H9 (cell line): ENCODE results near the gene KRTAP1-3. TPM values are rescaled to one million over a fixed set of nuclear protein-coding genes. Genes with fewer than 3 reads are reported as not detected.

Experiments used
- DNase-seq: peaks from one replicate; pipeline ENCODE4 v3.0.0-alpha.2; 2017
- H2AFZ ChIP-seq: one replicate; pipeline ENCODE4 v1.6.1; 2013; ENCODE audit warnings: mild to moderate bottlenecking, low read length, control low read depth, moderate library complexity
- H2AK5ac ChIP-seq: 2 replicates; pipeline ENCODE4 v1.6.1; 2013; ENCODE audit warnings: low read length, control low read depth, mixed read lengths; ENCODE audit not compliant: insufficient read length
- H2BK120ac ChIP-seq: one replicate; pipeline ENCODE4 v1.6.1; 2013; ENCODE audit warnings: low read depth, mild to moderate bottlenecking, low read length, control low read depth, inconsistent platforms; ENCODE audit not compliant: poor library complexity, severe bottlenecking
- H2BK12ac ChIP-seq: 2 replicates; pipeline ENCODE4 v1.6.1; 2013; ENCODE audit warnings: low read length, control low read depth, mixed read lengths, low read depth; ENCODE audit not compliant: insufficient read length
- H2BK15ac ChIP-seq: 2 replicates; pipeline ENCODE4 v1.6.1; 2013; ENCODE audit warnings: low read depth, low read length, control low read depth
- H2BK20ac ChIP-seq: one replicate; pipeline ENCODE4 v1.6.1; 2013; ENCODE audit warnings: low read depth, mild to moderate bottlenecking, low read length, control low read depth, inconsistent platforms; ENCODE audit not compliant: poor library complexity, severe bottlenecking
- H2BK5ac ChIP-seq: 2 replicates; pipeline ENCODE4 v1.6.1; 2013; ENCODE audit warnings: low read length, control low read depth, mixed read lengths; ENCODE audit not compliant: insufficient read length
- H3K14ac ChIP-seq: 2 replicates; pipeline ENCODE4 v1.6.1; 2013; ENCODE audit warnings: low read length, control low read depth; ENCODE audit not compliant: insufficient read depth
- H3K18ac ChIP-seq: 2 replicates; pipeline ENCODE4 v1.6.1; 2013; ENCODE audit warnings: low read depth, mild to moderate bottlenecking, mixed read lengths, low read length, control low read depth; ENCODE audit not compliant: insufficient read length
- H3K23ac ChIP-seq: 2 replicates; pipeline ENCODE4 v1.6.1; 2013; ENCODE audit warnings: low read length, control low read depth, mixed read lengths, low read depth; ENCODE audit not compliant: insufficient read length
- H3K23me2 ChIP-seq: 2 replicates; pipeline ENCODE4 v1.6.1; 2013; ENCODE audit warnings: low read depth, mild to moderate bottlenecking, mixed read lengths, low read length, control low read depth; ENCODE audit not compliant: insufficient read length, poor library complexity, severe bottlenecking
- H3K27ac ChIP-seq: 2 replicates; pipeline ENCODE4 v1.5.1; 2013; ENCODE audit warnings: low read length, control low read depth, mixed read lengths, low read depth; ENCODE audit not compliant: insufficient read length
- H3K27me3 ChIP-seq: 2 replicates; pipeline ENCODE4 v1.6.1; 2013; ENCODE audit warnings: low read length, control low read depth, inconsistent platforms; ENCODE audit not compliant: insufficient read depth
- H3K4ac ChIP-seq: 2 replicates; pipeline ENCODE4 v1.6.1; 2013; ENCODE audit warnings: low read depth, mild to moderate bottlenecking, control low read depth, inconsistent platforms, low read length, moderate library complexity
- H3K4me1 ChIP-seq: 2 replicates; pipeline ENCODE4 v1.6.1; 2013; ENCODE audit warnings: low read length, control low read depth, inconsistent platforms; ENCODE audit not compliant: insufficient read depth
- H3K4me2 ChIP-seq: 2 replicates; pipeline ENCODE4 v1.6.1; 2013; ENCODE audit warnings: low read length, control low read depth, mixed read lengths; ENCODE audit not compliant: insufficient read length, insufficient read depth
- H3K56ac ChIP-seq: 2 replicates; pipeline ENCODE4 v1.6.1; 2013; ENCODE audit warnings: low read depth, mild to moderate bottlenecking, mixed read lengths, low read length, control low read depth; ENCODE audit not compliant: insufficient read length
- H3K79me1 ChIP-seq: 2 replicates; pipeline ENCODE4 v1.6.1; 2013; ENCODE audit warnings: low read depth, mild to moderate bottlenecking, moderate library complexity, low read length, control low read depth, inconsistent platforms; ENCODE audit not compliant: insufficient read depth, poor library complexity, severe bottlenecking
- H3K79me2 ChIP-seq: 2 replicates; pipeline ENCODE4 v1.6.1; 2013; ENCODE audit warnings: low read length, control low read depth, inconsistent platforms; ENCODE audit not compliant: insufficient read depth
- H3K9ac ChIP-seq: 2 replicates; pipeline ENCODE4 v1.6.1; 2013; ENCODE audit warnings: low read length, control low read depth, mixed read lengths; ENCODE audit not compliant: insufficient read length; ENCODE audit errors: extremely low read depth
- H3K9me3 ChIP-seq: one replicate; pipeline ENCODE4 v1.6.1; 2013; ENCODE audit warnings: low read depth, low read length, inconsistent platforms; ENCODE audit not compliant: control insufficient read depth
- H3T11ph ChIP-seq: one replicate; pipeline ENCODE4 v1.6.1; 2013; ENCODE audit warnings: mild to moderate bottlenecking, low read length, control low read depth, inconsistent platforms
- H4K20me1 ChIP-seq: one replicate; pipeline ENCODE4 v1.6.1; 2013; ENCODE audit not compliant: control insufficient read depth, insufficient read length, insufficient read depth
- H4K5ac ChIP-seq: 2 replicates; pipeline ENCODE4 v1.6.1; 2013; ENCODE audit warnings: low read depth, mild to moderate bottlenecking, mixed read lengths, low read length, control low read depth; ENCODE audit not compliant: insufficient read length
- H4K8ac ChIP-seq: replicated peaks from 2 replicates; pipeline ENCODE4 v1.6.1; 2013; ENCODE audit warnings: low read length, control low read depth, mixed read lengths, low read depth; ENCODE audit not compliant: insufficient read length
- H4K91ac ChIP-seq: 2 replicates; pipeline ENCODE4 v1.6.1; 2013; ENCODE audit warnings: low read depth, mild to moderate bottlenecking, moderate library complexity, mixed read lengths, low read length, control low read depth; ENCODE audit not compliant: insufficient read length
- H3K27ac Mint-ChIP-seq, 3 experiments: 2 replicates in 2 of 3; 3 replicates in 1 of 3; pipeline ENCODE4 v1.8.0; 2020 to 2021; ENCODE audit warnings: mixed read lengths in 3 of 3, mild to moderate bottlenecking in 1 of 3, moderate library complexity in 1 of 3
- H3K27me3 Mint-ChIP-seq: 2 replicates; pipeline ENCODE4 v1.8.0; 2021; ENCODE audit warnings: low read depth, mild to moderate bottlenecking, moderate library complexity, mixed read lengths
- H3K36me3 Mint-ChIP-seq, 3 experiments: 2 replicates in 2 of 3; 3 replicates in 1 of 3; pipeline ENCODE4 v1.8.0; 2020 to 2021; ENCODE audit warnings: low read depth in 3 of 3, mixed read lengths in 3 of 3; ENCODE audit not compliant: insufficient read depth in 1 of 3
- H3K4me1 Mint-ChIP-seq, 2 experiments: 2 replicates each; pipeline ENCODE4 v1.8.0; 2020; ENCODE audit warnings: mixed read lengths in 2 of 2
- H3K4me3 Mint-ChIP-seq, 2 experiments: 2 replicates in 1 of 2; 3 replicates in 1 of 2; pipeline ENCODE4 v1.8.0; 2020 to 2021; ENCODE audit warnings: mild to moderate bottlenecking in 2 of 2, mixed read lengths in 2 of 2, moderate library complexity in 1 of 2
- H3K9me3 Mint-ChIP-seq, 2 experiments: 2 replicates in 1 of 2; 3 replicates in 1 of 2; pipeline ENCODE4 v1.8.0; 2020; ENCODE audit warnings: mild to moderate bottlenecking in 2 of 2, mixed read lengths in 2 of 2, moderate library complexity in 1 of 2
- CTCF ChIP-seq: fragments of 200-600 bp; sonication (generic); conservative IDR thresholded peaks from 3 replicates; pipeline ENCODE4 v1.8.0; 2021; ENCODE audit warnings: antibody characterized with exemption, mild to moderate bottlenecking
- WGBS: extraction: QIAGEN DNeasy Blood & Tissue Kit; methylation state at CpG from one replicate; pipeline ENCODE4 v1.1.7; 2013; ENCODE audit warnings: missing lambda C conversion rate, low lambda C conversion rate, mixed read lengths; ENCODE audit not compliant: insufficient read length; ENCODE audit errors: extremely low coverage; 5-methylcytosine and 5-hydroxymethylcytosine counted together
- total RNA-seq: library from RNA; stranded (reverse); gene quantifications from 2 replicates; pipeline ENCODE4 v1.2.1, GENCODE V29; 2021

Gene KRTAP1-3
- total RNA-seq, 1 experiment from 2014 or later, result not detected

- H3K9me3 ChIP-seq, result no peaks in the 10 kb centered on the region
- no peak within 1 kb of the TSS for H4K5ac ChIP-seq
- no peak for DNase-seq
- no peak within 1 kb of the TSS for H2BK15ac ChIP-seq
- Mint-ChIP-seq H3K27me3 (peaks cover 5% of the 10 kb centered on the region; the same call in 1 of the 2 replicates), H3K4me3 (no peak within 1 kb of the TSS), H3K9me3 (peaks cover 0 to 3% of the 10 kb centered on the region in 2 experiments; a peak in 1 of 5 replicates), H3K4me1 (no peaks in the 10 kb centered on the region), H3K27ac (no peak within 1 kb of the TSS), H3K36me3 (no peaks in the 10 kb centered on the region)
- no peak within 1 kb of the TSS for H3T11ph ChIP-seq
- H3K4ac ChIP-seq, result no peak within 1 kb of the TSS
- H3K56ac ChIP-seq, result no peak within 1 kb of the TSS
- H3K79me1 ChIP-seq, result no peaks in the 10 kb centered on the region
- H3K9ac ChIP-seq, result no peak within 1 kb of the TSS
- WGBS, result no CpG with 5 or more reads among the region's 9 CpGs
- H3K4me1 ChIP-seq, result no peaks in the 10 kb centered on the region
- no peaks in the 10 kb centered on the region for H3K79me2 ChIP-seq
- no peak within 1 kb of the TSS for H2AK5ac ChIP-seq
- H3K23me2 ChIP-seq, result no peaks in the 10 kb centered on the region
- no peaks in the 10 kb centered on the region for H4K20me1 ChIP-seq
- H3K27me3 ChIP-seq, result no peaks in the 10 kb centered on the region
- no peak within 1 kb of the TSS for H2BK20ac ChIP-seq
- H2AFZ ChIP-seq, result no peak within 1 kb of the TSS
- no peak within 1 kb of the TSS for H2BK5ac ChIP-seq
- H3K4me2 ChIP-seq, result no peak within 1 kb of the TSS
- H2BK120ac ChIP-seq, result no peak within 1 kb of the TSS
- H3K18ac ChIP-seq, result no peak within 1 kb of the TSS
- H3K14ac ChIP-seq, result no peak within 1 kb of the TSS; the same call in 1 of the 2 replicates
- H4K8ac ChIP-seq, result no peak within 1 kb of the TSS
- TF ChIP-seq CTCF, result no peak
- no peak within 1 kb of the TSS for H4K91ac ChIP-seq
- H3K27ac ChIP-seq, result no peak within 1 kb of the TSS
- H2BK12ac ChIP-seq, result no peak within 1 kb of the TSS
- H3K23ac ChIP-seq, result no peak within 1 kb of the TSS
Measured at GRCh38 chr17:41026715-41027471, 7.8 kb downstream of the KRTAP1-3 start, which contains the start of gene KRTAP1-5. Gene KRTAP1-5, minus strand, starts transcription at chr17:41027208. Its CDS starts 53 bp downstream, at chr17:41027155.
